Mononuclear cell (primary cell): ENCODE measurements around the gene RGS3. TPM values are rescaled to one million over a fixed set of nuclear protein-coding genes. Genes with fewer than 3 reads are reported as not detected.
"Not testable (repeated sequence)": the region's sequence is repeated elsewhere in the genome, so short reads cannot be mapped to it uniquely, and the experiment has no call there.

ENCODE experiments used
- H3K27me3 ChIP-seq: 2 replicates; pipeline ENCODE4 v1.6.0; 2011; ENCODE audit warnings: low read length, control low read depth; ENCODE audit not compliant: insufficient read depth
- H3K4me1 ChIP-seq: 2 replicates; pipeline ENCODE4 v1.5.1; 2011; ENCODE audit warnings: mild to moderate bottlenecking, low read length, control low read depth; ENCODE audit not compliant: insufficient read depth
- H3K4me3 ChIP-seq: 2 replicates; pipeline ENCODE4 v1.5.1; 2011; ENCODE audit warnings: mild to moderate bottlenecking, low read length, moderate library complexity
- H3K9me3 ChIP-seq: 2 replicates; pipeline ENCODE4 v1.5.1; 2011; ENCODE audit warnings: low read depth, mild to moderate bottlenecking, control low read depth, low read length
- total RNA-seq: library from RNA; depleted of rRNA; stranded (reverse); fragments of >200 nt; gene quantifications from one replicate; pipeline ENCODE4 v1.2.3, GENCODE V29; 2012

Gene RGS3
- total RNA-seq, 1 donor = 15.4 TPM

GRCh38 chr9:113476511-113476916 lies 13.0 kb downstream of the RGS3 start:
- Histone ChIP-seq H3K4me1 (peaks cover 8% of the 10 kb centered on the region), H3K4me3 (no peak overlapping the region), H3K27me3 (no peaks in the 10 kb centered on the region), H3K9me3 (no peaks in the 10 kb centered on the region)

GRCh38 chr9:113477058-113477457 lies 13.5 kb downstream of the RGS3 start:
- peaks cover 8% of the 10 kb centered on the region for H3K4me1 ChIP-seq
- no peaks in the 10 kb centered on the region for H3K9me3 ChIP-seq
- H3K27me3 ChIP-seq = no peaks in the 10 kb centered on the region
- H3K4me3 ChIP-seq = no peak overlapping the region

- no peaks in the 10 kb centered on the region for H3K9me3 ChIP-seq
- H3K27me3 ChIP-seq = no peaks in the 10 kb centered on the region
- no peak overlapping the region for H3K4me3 ChIP-seq
- peaks cover 8% of the 10 kb centered on the region for H3K4me1 ChIP-seq
These were observed 14.1 kb downstream of the RGS3 start for GRCh38 chr9:113477661-113478060.

GRCh38 chr9:113479174-113479621 lies 15.7 kb downstream of the RGS3 start:
- no peak overlapping the region for H3K4me3 ChIP-seq
- H3K9me3 ChIP-seq = no peaks in the 10 kb centered on the region
- peaks cover 8% of the 10 kb centered on the region for H3K4me1 ChIP-seq
- no peaks in the 10 kb centered on the region for H3K27me3 ChIP-seq

GRCh38 chr9:113480612-113481011 lies 17.1 kb downstream of the RGS3 start:
- H3K4me1 ChIP-seq = peaks cover 8% of the 10 kb centered on the region
- no peak overlapping the region for H3K4me3 ChIP-seq
- no peaks in the 10 kb centered on the region for H3K9me3 ChIP-seq
- no peaks in the 10 kb centered on the region for H3K27me3 ChIP-seq

GRCh38 chr9:113481176-113481787 lies 17.8 kb downstream of the RGS3 start:
- H3K27me3 ChIP-seq = no peaks in the 10 kb centered on the region
- H3K4me1 ChIP-seq = peaks cover 8% of the 10 kb centered on the region
- H3K4me3 ChIP-seq = no peak overlapping the region
- H3K9me3 ChIP-seq = no peaks in the 10 kb centered on the region

- Histone ChIP-seq H3K4me3 (no peak overlapping the region), H3K27me3 (no peaks in the 10 kb centered on the region), H3K9me3 (no peaks in the 10 kb centered on the region), H3K4me1 (peaks cover 8% of the 10 kb centered on the region)
These were observed 18.8 kb downstream of the RGS3 start for GRCh38 chr9:113482341-113482740.

GRCh38 chr9:113482991-113483675 lies 19.6 kb downstream of the RGS3 start:
- H3K27me3 ChIP-seq = no peaks in the 10 kb centered on the region
- peaks cover 8% of the 10 kb centered on the region for H3K4me1 ChIP-seq
- no peaks in the 10 kb centered on the region for H3K9me3 ChIP-seq
- H3K4me3 ChIP-seq = no peak overlapping the region

- H3K4me3 ChIP-seq = no peak overlapping the region
These were observed 20.2 kb downstream of the RGS3 start for GRCh38 chr9:113483676-113484257.

GRCh38 chr9:113484258-113484730 lies 20.8 kb downstream of the RGS3 start:
- Histone ChIP-seq H3K9me3 (no peaks in the 10 kb centered on the region), H3K27me3 (no peaks in the 10 kb centered on the region), H3K4me1 (peaks cover 4% of the 10 kb centered on the region), H3K4me3 (no peak overlapping the region)

More at GRCh38 chr9:113483676-113484257, 20.2 kb downstream of the RGS3 start:
- Histone ChIP-seq H3K27me3 (no peaks in the 10 kb centered on the region), H3K4me1 (peaks cover 8% of the 10 kb centered on the region), H3K9me3 (no peaks in the 10 kb centered on the region)

- Histone ChIP-seq H3K4me1 (no peaks in the 10 kb centered on the region), H3K27me3 (no peaks in the 10 kb centered on the region), H3K4me3 (no peak overlapping the region), H3K9me3 (no peaks in the 10 kb centered on the region)
These were observed 22.2 kb downstream of the RGS3 start for GRCh38 chr9:113485761-113486115.

GRCh38 chr9:113486327-113486726 lies 22.8 kb downstream of the RGS3 start:
- H3K27me3 ChIP-seq = no peaks in the 10 kb centered on the region
- no peaks in the 10 kb centered on the region for H3K9me3 ChIP-seq
- no peak overlapping the region for H3K4me3 ChIP-seq
- no peaks in the 10 kb centered on the region for H3K4me1 ChIP-seq

- no peaks in the 10 kb centered on the region for H3K27me3 ChIP-seq
- no peaks in the 10 kb centered on the region for H3K4me1 ChIP-seq
- no peak overlapping the region for H3K4me3 ChIP-seq
- H3K9me3 ChIP-seq = no peaks in the 10 kb centered on the region
These were observed 24.5 kb downstream of the RGS3 start for GRCh38 chr9:113488071-113488470.

- Histone ChIP-seq H3K4me3 (no peak overlapping the region), H3K27me3 (no peaks in the 10 kb centered on the region), H3K9me3 (no peaks in the 10 kb centered on the region), H3K4me1 (no peaks in the 10 kb centered on the region)
These were observed 25.0 kb downstream of the RGS3 start for GRCh38 chr9:113488490-113488889.

- not testable (repeated sequence) for H3K4me1 ChIP-seq, H3K4me3 ChIP-seq, H3K9me3 ChIP-seq, H3K27me3 ChIP-seq
These were observed 27.6 kb downstream of the RGS3 start for GRCh38 chr9:113491147-113491546.
